GM10266 (cell line): ENCODE results near the gene SMAD3.

ENCODE experiments used
- DNase-seq: peaks from one replicate; pipeline ENCODE4 v3.0.0; 2012; ENCODE audit errors: extremely low spot score
- CTCF ChIP-seq: IDR thresholded peaks from 2 replicates; pipeline ENCODE4 v1.5.1; 2012; ENCODE audit warnings: mild to moderate bottlenecking, low read depth; ENCODE audit not compliant: control insufficient read depth, insufficient read depth; ENCODE audit errors: missing control alignments

SMAD3 gene

GRCh38 chr15:67124911-67125588, 59.6 kb downstream of the SMAD3 start:
- DNase-seq, result no peak
- TF ChIP-seq CTCF, result no peak

GRCh38 chr15:67125589-67126502, 60.4 kb downstream of the SMAD3 start:
- no peak for TF ChIP-seq CTCF
- no peak for DNase-seq

- no peak for DNase-seq
- TF ChIP-seq CTCF, result no peak
Observed at GRCh38 chr15:67126551-67127330, 61.3 kb downstream of the SMAD3 start.

- DNase-seq, result no peak
- no peak for TF ChIP-seq CTCF
Observed at GRCh38 chr15:67127331-67127664, 61.9 kb downstream of the SMAD3 start.

- TF ChIP-seq CTCF, result no peak
- no peak for DNase-seq
Observed at GRCh38 chr15:67127965-67128364, 62.6 kb downstream of the SMAD3 start.

- no peak for TF ChIP-seq CTCF
- no peak for DNase-seq
Observed at GRCh38 chr15:67130166-67130565, 64.8 kb downstream of the SMAD3 start.
